ENCODE results near the gene VAT1L. TPM values are rescaled to one million over a fixed set of nuclear protein-coding genes. Genes with fewer than 3 reads are reported as not detected.

VAT1L gene
- total and polyA plus RNA-seq, 5 donors from 2014 or later, result not detected

DNA sequence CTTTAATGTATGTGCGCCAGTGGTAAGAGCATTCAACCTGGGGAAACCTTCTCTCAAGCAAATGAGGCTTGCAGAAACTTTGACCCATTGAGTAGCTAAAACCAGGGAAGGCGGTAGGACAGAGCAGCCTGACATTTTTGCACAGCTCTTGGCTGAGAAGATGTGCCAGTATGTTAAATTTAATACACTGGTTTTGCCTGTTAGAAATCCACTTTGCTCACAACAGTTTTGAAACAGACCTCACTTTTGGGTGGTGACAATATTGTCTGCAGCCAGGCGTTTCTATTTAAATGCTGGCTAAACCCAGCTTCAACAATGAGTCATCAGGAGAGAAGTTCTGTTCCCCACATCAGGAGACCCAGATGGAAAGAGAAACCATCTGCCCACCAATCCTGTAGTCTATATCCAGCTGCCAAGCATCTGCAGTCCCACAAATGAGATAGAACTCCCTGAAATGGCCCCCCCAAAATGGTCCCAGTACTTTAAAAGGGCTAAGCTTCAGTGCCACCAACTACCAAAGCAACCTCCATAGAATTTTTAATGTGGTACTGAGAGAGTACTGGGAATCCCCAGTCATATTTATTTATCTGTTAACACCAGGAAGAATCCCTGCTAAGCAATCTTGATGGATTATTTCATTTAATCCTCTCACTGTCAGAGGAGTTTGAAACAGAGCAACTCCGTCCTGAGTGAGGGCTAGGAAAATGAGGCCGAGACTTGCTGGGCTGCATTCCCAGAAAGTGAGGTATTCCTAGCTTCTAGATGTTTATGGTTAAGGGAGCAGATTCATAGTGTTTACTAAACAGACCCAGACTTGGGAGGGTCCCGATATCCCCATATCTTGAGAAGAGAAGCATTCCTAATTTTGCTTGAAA is 205.0 kb downstream of the VAT1L start:
- H3K27me3 ChIP-seq (ENCODE audit: control insufficient read depth, insufficient read depth, low read length), result no peaks in the 10 kb centered on the region
- H3K4me1 ChIP-seq (ENCODE audit: control insufficient read depth, insufficient read depth, low read length, poor library complexity, severe bottlenecking), result no peaks in the 10 kb centered on the region
- Mint-ChIP-seq H3K9me3 (peaks cover 0 to 15% (median 2%) of the 10 kb centered on the region in 7 donors), H3K27ac (no peak overlapping the region), H3K36me3 (no peaks in the 10 kb centered on the region), H3K4me3 (no peak overlapping the region), H3K4me1 (no peaks in the 10 kb centered on the region), H3K27me3 (no peaks in the 10 kb centered on the region)
- ATAC-seq (ENCODE audit: low read depth in 2 of 2) (no peak), DNase-seq (no peak)
- H3K4me3 ChIP-seq (ENCODE audit: low read depth, low read length), result no peak overlapping the region
- H3K9me3 ChIP-seq (ENCODE audit: control insufficient read depth in 2 of 2, low read length in 2 of 2), result peaks cover 0 to 3% of the 10 kb centered on the region in 2 experiments
- H3K36me3 ChIP-seq (ENCODE audit: control insufficient read depth, insufficient read depth, low read length), result no peaks in the 10 kb centered on the region
- no peak overlapping the region for H3K27ac ChIP-seq (ENCODE audit: insufficient read depth, low read length, poor library complexity, severe bottlenecking)

DNA sequence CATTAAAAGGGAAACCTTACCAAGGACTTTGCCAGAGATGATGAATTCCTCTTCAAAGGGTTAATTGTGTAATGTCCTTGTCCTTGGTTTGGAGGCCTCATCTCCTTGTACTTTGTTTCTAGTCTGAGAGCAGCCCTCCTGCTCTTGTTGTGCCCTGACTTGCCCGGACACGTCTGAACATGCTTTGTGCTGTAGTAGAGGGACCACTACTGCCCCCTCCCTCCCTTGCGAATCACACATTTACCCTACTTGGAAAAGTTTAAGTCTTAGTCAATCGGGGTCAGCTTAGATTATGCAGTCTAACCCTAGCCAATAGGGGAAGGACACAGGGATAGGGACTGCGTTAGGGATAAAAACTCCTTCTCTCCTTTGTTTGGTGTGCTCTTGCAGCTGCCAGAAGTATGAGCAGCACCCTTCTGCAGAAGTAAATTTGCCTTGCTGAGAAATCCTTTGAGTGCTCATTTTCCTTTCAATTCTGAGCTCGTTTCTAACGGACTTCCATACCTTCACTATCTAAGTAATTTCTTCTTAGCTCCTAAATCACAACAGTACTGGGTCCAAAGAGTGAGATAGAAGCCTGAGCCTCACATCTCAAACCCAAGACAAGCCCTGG is 207.6 kb downstream of the VAT1L start:
- H3K36me3 Mint-ChIP-seq, result no peaks in the 10 kb centered on the region
- no peaks in the 10 kb centered on the region for H3K36me3 ChIP-seq (ENCODE audit: control insufficient read depth, insufficient read depth, low read length)
- H3K4me1 Mint-ChIP-seq, result no peaks in the 10 kb centered on the region
- H3K27ac ChIP-seq (ENCODE audit: insufficient read depth, low read length, poor library complexity, severe bottlenecking), result no peak overlapping the region
- no peak overlapping the region for H3K4me3 Mint-ChIP-seq
- ATAC-seq (ENCODE audit: low read depth in 2 of 2) (no peak), DNase-seq (no peak)
- H3K4me3 ChIP-seq (ENCODE audit: low read depth, low read length), result no peak overlapping the region
- no peaks in the 10 kb centered on the region for H3K27me3 ChIP-seq (ENCODE audit: control insufficient read depth, insufficient read depth, low read length)
- H3K4me1 ChIP-seq (ENCODE audit: control insufficient read depth, insufficient read depth, low read length, poor library complexity, severe bottlenecking), result no peaks in the 10 kb centered on the region
- H3K9me3 ChIP-seq (ENCODE audit: control insufficient read depth in 2 of 2, low read length in 2 of 2), result peaks cover 0 to 3% of the 10 kb centered on the region in 2 experiments
- peaks cover 0 to 15% (median 3%) of the 10 kb centered on the region in 7 donors for H3K9me3 Mint-ChIP-seq
- H3K27ac Mint-ChIP-seq, result no peak overlapping the region
- peaks cover 6% of the 10 kb centered on the region for H3K27me3 Mint-ChIP-seq

DNA sequence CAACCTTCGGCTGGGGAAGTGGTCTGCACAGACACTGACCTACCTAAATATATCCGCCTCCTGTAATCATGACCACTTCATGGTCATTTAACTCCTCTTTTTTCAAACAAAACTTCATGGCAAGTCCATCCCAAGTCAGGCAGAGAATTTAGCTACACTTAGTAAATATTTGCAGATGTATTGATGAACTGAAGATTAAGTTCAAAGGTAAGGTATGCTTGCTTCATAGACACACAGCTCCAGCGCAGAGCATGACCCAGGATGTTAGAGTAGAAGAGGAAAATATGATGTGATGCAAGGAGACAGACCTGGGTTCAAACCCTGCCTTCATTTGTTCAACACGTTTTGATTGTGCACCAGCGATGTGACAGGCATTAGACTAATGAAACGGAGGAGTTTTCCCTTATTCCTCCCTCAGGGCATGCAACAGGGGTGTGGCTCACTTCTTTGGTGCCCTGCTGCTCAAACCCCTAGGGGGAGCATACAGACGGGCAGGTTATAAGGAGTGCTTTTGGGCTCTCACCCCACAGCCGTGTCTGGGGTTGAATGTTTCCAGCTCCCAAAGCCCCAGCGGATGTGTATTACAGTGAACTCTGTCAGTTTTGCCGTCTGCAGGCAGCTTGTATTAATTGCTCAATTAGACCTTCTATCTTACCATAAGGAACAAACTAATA is 210.1 kb downstream of the VAT1L start:
- H3K4me1 Mint-ChIP-seq, result no peaks in the 10 kb centered on the region
- H3K9me3 Mint-ChIP-seq, result peaks cover 0 to 15% (median 1%) of the 10 kb centered on the region in 7 donors
- H3K27me3 Mint-ChIP-seq, result peaks cover 9% of the 10 kb centered on the region

GRCh38 chr16:78001451-78002025 is 213.2 kb downstream of the VAT1L start:
- H3K36me3 Mint-ChIP-seq, result no peaks in the 10 kb centered on the region
- no peaks in the 10 kb centered on the region for H3K4me1 Mint-ChIP-seq
- peaks cover 0 to 4% (median 1%) of the 10 kb centered on the region in 7 donors for H3K9me3 Mint-ChIP-seq
- no peak overlapping the region for H3K27ac Mint-ChIP-seq
- H3K4me3 Mint-ChIP-seq, result no peak overlapping the region
- Histone ChIP-seq H3K4me1 (ENCODE audit: control insufficient read depth, insufficient read depth, low read length, poor library complexity, severe bottlenecking) (no peaks in the 10 kb centered on the region), H3K4me3 (ENCODE audit: low read depth, low read length) (no peak overlapping the region), H3K36me3 (ENCODE audit: control insufficient read depth, insufficient read depth, low read length) (no peaks in the 10 kb centered on the region), H3K27me3 (ENCODE audit: control insufficient read depth, insufficient read depth, low read length) (no peaks in the 10 kb centered on the region), H3K27ac (ENCODE audit: insufficient read depth, low read length, poor library complexity, severe bottlenecking) (no peak overlapping the region), H3K9me3 (ENCODE audit: control insufficient read depth in 2 of 2, low read length in 2 of 2) (no peaks in the 10 kb centered on the region)
- no peak for ATAC-seq (ENCODE audit: low read depth in 2 of 2)
- no peak for DNase-seq
- peaks cover 13% of the 10 kb centered on the region for H3K27me3 Mint-ChIP-seq

More for the DNA sequence above, 210.1 kb downstream of the VAT1L start:
- H3K9me3 ChIP-seq (ENCODE audit: control insufficient read depth in 2 of 2, low read length in 2 of 2), result peaks cover 0 to 3% of the 10 kb centered on the region in 2 experiments
- no peaks in the 10 kb centered on the region for H3K4me1 ChIP-seq (ENCODE audit: control insufficient read depth, insufficient read depth, low read length, poor library complexity, severe bottlenecking)
- DNase-seq (no peak), ATAC-seq (ENCODE audit: low read depth in 2 of 2) (no peak)
- H3K36me3 ChIP-seq (ENCODE audit: control insufficient read depth, insufficient read depth, low read length), result no peaks in the 10 kb centered on the region
- no peak overlapping the region for H3K4me3 ChIP-seq (ENCODE audit: low read depth, low read length)
- Mint-ChIP-seq H3K27ac (no peak overlapping the region), H3K4me3 (no peak overlapping the region), H3K36me3 (no peaks in the 10 kb centered on the region)
- no peaks in the 10 kb centered on the region for H3K27me3 ChIP-seq (ENCODE audit: control insufficient read depth, insufficient read depth, low read length)
- H3K27ac ChIP-seq (ENCODE audit: insufficient read depth, low read length, poor library complexity, severe bottlenecking), result no peak overlapping the region

GRCh38 chr16:78002915-78003538 is 214.7 kb downstream of the VAT1L start:
- peaks cover 13% of the 10 kb centered on the region for H3K27me3 Mint-ChIP-seq
- no peaks in the 10 kb centered on the region for H3K4me1 Mint-ChIP-seq
- H3K4me3 ChIP-seq (ENCODE audit: low read depth, low read length), result no peak overlapping the region
- DNase-seq, result peak; percentile 32 to 83 (median 42)
- no peaks in the 10 kb centered on the region for H3K36me3 Mint-ChIP-seq
- H3K27ac Mint-ChIP-seq, result no peak overlapping the region
- H3K27me3 ChIP-seq (ENCODE audit: control insufficient read depth, insufficient read depth, low read length), result no peaks in the 10 kb centered on the region
- no peak overlapping the region for H3K27ac ChIP-seq (ENCODE audit: insufficient read depth, low read length, poor library complexity, severe bottlenecking)
- no peaks in the 10 kb centered on the region for H3K9me3 ChIP-seq (ENCODE audit: control insufficient read depth in 2 of 2, low read length in 2 of 2)
- no peaks in the 10 kb centered on the region for H3K4me1 ChIP-seq (ENCODE audit: control insufficient read depth, insufficient read depth, low read length, poor library complexity, severe bottlenecking)
- ATAC-seq (ENCODE audit: low read depth in 2 of 2), result peak; percentile 61 to 70
- H3K4me3 Mint-ChIP-seq, result no peak overlapping the region
- no peaks in the 10 kb centered on the region for H3K36me3 ChIP-seq (ENCODE audit: control insufficient read depth, insufficient read depth, low read length)
- peaks cover 0 to 2% (median 0%) of the 10 kb centered on the region in 7 donors for H3K9me3 Mint-ChIP-seq

- no peaks in the 10 kb centered on the region for H3K4me1 Mint-ChIP-seq
- no peak overlapping the region for H3K4me3 Mint-ChIP-seq
- H3K27ac ChIP-seq (ENCODE audit: insufficient read depth, low read length, poor library complexity, severe bottlenecking), result no peak overlapping the region
- no peaks in the 10 kb centered on the region for H3K4me1 ChIP-seq (ENCODE audit: control insufficient read depth, insufficient read depth, low read length, poor library complexity, severe bottlenecking)
- peaks cover 11% of the 10 kb centered on the region for H3K27me3 Mint-ChIP-seq
- H3K27ac Mint-ChIP-seq, result no peak overlapping the region
- H3K36me3 ChIP-seq (ENCODE audit: control insufficient read depth, insufficient read depth, low read length), result no peaks in the 10 kb centered on the region
- ATAC-seq (ENCODE audit: low read depth in 2 of 2), result no peak
- no peak for DNase-seq
- H3K9me3 ChIP-seq (ENCODE audit: control insufficient read depth in 2 of 2, low read length in 2 of 2), result no peaks in the 10 kb centered on the region
- no peaks in the 10 kb centered on the region for H3K9me3 Mint-ChIP-seq
- no peaks in the 10 kb centered on the region for H3K27me3 ChIP-seq (ENCODE audit: control insufficient read depth, insufficient read depth, low read length)
- H3K36me3 Mint-ChIP-seq, result no peaks in the 10 kb centered on the region
- no peak overlapping the region for H3K4me3 ChIP-seq (ENCODE audit: low read depth, low read length)
These were observed 216.2 kb downstream of the VAT1L start for GRCh38 chr16:78004517-78004916.

DNA sequence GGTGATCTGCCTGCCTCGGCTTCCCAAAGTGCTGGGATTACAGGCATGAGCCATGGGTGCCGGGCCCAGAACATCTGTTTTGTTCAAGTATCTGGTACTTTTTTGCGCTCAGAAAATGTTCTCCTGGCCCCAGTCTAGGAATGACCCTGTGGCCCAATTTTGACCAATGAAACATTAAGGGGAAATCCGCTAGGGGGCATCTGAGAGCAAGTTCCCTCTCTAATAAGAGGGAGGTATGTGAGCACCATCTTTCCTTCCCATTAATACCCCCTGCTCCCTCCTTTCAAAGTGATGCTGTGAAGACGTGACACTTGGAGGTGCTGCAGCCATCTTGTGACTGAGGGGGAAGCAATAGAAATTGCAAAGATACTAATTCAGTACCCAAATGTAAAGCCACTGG is 217.5 kb downstream of the VAT1L start:
- H3K9me3 ChIP-seq (ENCODE audit: control insufficient read depth in 2 of 2, low read length in 2 of 2), result no peaks in the 10 kb centered on the region
- Mint-ChIP-seq H3K4me3 (no peak overlapping the region), H3K27me3 (peaks cover 10% of the 10 kb centered on the region), H3K9me3 (no peaks in the 10 kb centered on the region), H3K36me3 (no peaks in the 10 kb centered on the region), H3K4me1 (no peaks in the 10 kb centered on the region), H3K27ac (no peak overlapping the region)
- no peak overlapping the region for H3K27ac ChIP-seq (ENCODE audit: insufficient read depth, low read length, poor library complexity, severe bottlenecking)
- DNase-seq (no peak), ATAC-seq (ENCODE audit: low read depth in 2 of 2) (no peak)
- H3K27me3 ChIP-seq (ENCODE audit: control insufficient read depth, insufficient read depth, low read length), result no peaks in the 10 kb centered on the region
- H3K4me3 ChIP-seq (ENCODE audit: low read depth, low read length), result no peak overlapping the region
- H3K36me3 ChIP-seq (ENCODE audit: control insufficient read depth, insufficient read depth, low read length), result no peaks in the 10 kb centered on the region
- H3K4me1 ChIP-seq (ENCODE audit: control insufficient read depth, insufficient read depth, low read length, poor library complexity, severe bottlenecking), result no peaks in the 10 kb centered on the region

All from CD4-positive, CD25-positive, alpha-beta regulatory T cell (primary cell).